ENCODE measurements around the gene SIRT7. TPM values are rescaled to one million over a fixed set of nuclear protein-coding genes. Genes with fewer than 3 reads are reported as not detected.

The SIRT7 gene
- total and polyA plus RNA-seq, 2 donors (not counting 3 experiments of a cell fraction or from before 2014, with no cell fraction given) = 11.6 to 28.8 TPM

- POLR2A ChIA-PET = no interaction called here
- H3K9ac ChIP-seq (replicated peaks; ENCODE audit: extremely low read depth, insufficient read depth, low read length) = no peak overlapping the region
Observed at GRCh38 chr17:81911969-81912368, 6.0 kb downstream of the SIRT7 start.

More at GRCh38 chr17:81911969-81912368, 6.0 kb downstream of the SIRT7 start:
- Histone ChIP-seq H3K79me2 (ENCODE audit: control insufficient read depth, insufficient read depth, low read length) (peaks cover 3% of the 10 kb centered on the region), H3K4me2 (ENCODE audit: insufficient read depth, low read length) (no peak overlapping the region), H3K27ac (ENCODE audit: insufficient read depth, low read depth, low read length) (no peak overlapping the region), H3K4me1 (ENCODE audit: control insufficient read depth, extremely low read depth, insufficient read depth, low read length) (peaks cover 9% of the 10 kb centered on the region), H3K36me3 (ENCODE audit: control insufficient read depth in 2 of 2, extremely low read depth in 1 of 2, insufficient read depth in 2 of 2, low read length in 2 of 2) (peaks cover 7 to 24% of the 10 kb centered on the region in 2 experiments), H3K9me3 (replicated peaks; ENCODE audit: control insufficient read depth, insufficient read depth, low read length) (no peaks in the 10 kb centered on the region), H3K4me3 (replicated peaks in 1 of 3; ENCODE audit: insufficient read depth in 1 of 3, low read depth in 1 of 3, low read length in 3 of 3) (no peak overlapping the region), H2AFZ (ENCODE audit: low read depth, low read length) (no peak overlapping the region), H3K9me1 (replicated peaks; ENCODE audit: control insufficient read depth, extremely low read depth, insufficient read depth, low read length) (no peaks in the 10 kb centered on the region), H4K20me1 (replicated peaks; ENCODE audit: control insufficient read depth, extremely low read depth, insufficient read depth, low read length) (no peaks in the 10 kb centered on the region), H3K27me3 (ENCODE audit: control insufficient read depth in 2 of 2, insufficient read depth in 2 of 2, low read length in 2 of 2) (no peaks in the 10 kb centered on the region)
- intact Hi-C loops (cut with micrococcal nuclease) = loop anchor here (1.0 to 2.0 kb wide), 3 partner anchors 15 to 41 kb away; partner anchors contain the start of genes ALYREF, ANAPC11, ARHGDIA and MAFG
- CTCF ChIA-PET = no interaction called here
- TF ChIP-seq GATA2 (IDR thresholded peaks at IDR 0.05; ENCODE audit: insufficient read depth, insufficient read length, low read depth, low read length) (no peak), JUN (IDR thresholded peaks at IDR 0.05; ENCODE audit: borderline replicate concordance, insufficient read depth, insufficient read length, low read depth) (no peak), EZH2 (IDR thresholded peaks at IDR 0.05; ENCODE audit: borderline replicate concordance, low read depth, low read length, severe bottlenecking) (no peak), POLR2A (IDR thresholded peaks at IDR 0.05; ENCODE audit: low read depth, low read length) (no peak), POLR2AphosphoS5 (IDR thresholded peaks at IDR 0.05; ENCODE audit: insufficient read depth, low read depth, low read length) (no peak), MYC (IDR thresholded peaks at IDR 0.05; ENCODE audit: low read depth, low read length) (no peak), FOS (IDR thresholded peaks at IDR 0.05; ENCODE audit: borderline replicate concordance, insufficient read depth, low read length) (no peak), MAX (IDR thresholded peaks at IDR 0.05; ENCODE audit: insufficient read depth, insufficient read length) (no peak), CTCF (IDR thresholded peaks at IDR 0.05; ENCODE audit: extremely low read depth in 1 of 2, insufficient read depth in 1 of 2, low read depth in 1 of 2, low read length in 2 of 2) (no peak)
- no peak for FAIRE-seq
- dilution Hi-C loops (cut with MboI; ENCODE audit: extremely low pct_ligation_motif_present, low sequenced_read_pairs) = no loop called here
- no TSS peak for BruUV-seq (replicated peaks)
- DNase-seq (ENCODE audit: low read depth, low spot score) = no peak
